ENCODE measurements around the gene ANKRD34C. TPM values are rescaled to one million over a fixed set of nuclear protein-coding genes. Genes with fewer than 3 reads are reported as not detected.
A peak's percentile ranks its signal among the peaks of the same experiment; 100 is the strongest.
"Not testable (repeated sequence)": the region's sequence is repeated elsewhere in the genome, so short reads cannot be mapped to it uniquely, and the experiment has no call there.

ANKRD34C gene
- total RNA-seq, 1 experiment from 2014 or later = not detected

DNA sequence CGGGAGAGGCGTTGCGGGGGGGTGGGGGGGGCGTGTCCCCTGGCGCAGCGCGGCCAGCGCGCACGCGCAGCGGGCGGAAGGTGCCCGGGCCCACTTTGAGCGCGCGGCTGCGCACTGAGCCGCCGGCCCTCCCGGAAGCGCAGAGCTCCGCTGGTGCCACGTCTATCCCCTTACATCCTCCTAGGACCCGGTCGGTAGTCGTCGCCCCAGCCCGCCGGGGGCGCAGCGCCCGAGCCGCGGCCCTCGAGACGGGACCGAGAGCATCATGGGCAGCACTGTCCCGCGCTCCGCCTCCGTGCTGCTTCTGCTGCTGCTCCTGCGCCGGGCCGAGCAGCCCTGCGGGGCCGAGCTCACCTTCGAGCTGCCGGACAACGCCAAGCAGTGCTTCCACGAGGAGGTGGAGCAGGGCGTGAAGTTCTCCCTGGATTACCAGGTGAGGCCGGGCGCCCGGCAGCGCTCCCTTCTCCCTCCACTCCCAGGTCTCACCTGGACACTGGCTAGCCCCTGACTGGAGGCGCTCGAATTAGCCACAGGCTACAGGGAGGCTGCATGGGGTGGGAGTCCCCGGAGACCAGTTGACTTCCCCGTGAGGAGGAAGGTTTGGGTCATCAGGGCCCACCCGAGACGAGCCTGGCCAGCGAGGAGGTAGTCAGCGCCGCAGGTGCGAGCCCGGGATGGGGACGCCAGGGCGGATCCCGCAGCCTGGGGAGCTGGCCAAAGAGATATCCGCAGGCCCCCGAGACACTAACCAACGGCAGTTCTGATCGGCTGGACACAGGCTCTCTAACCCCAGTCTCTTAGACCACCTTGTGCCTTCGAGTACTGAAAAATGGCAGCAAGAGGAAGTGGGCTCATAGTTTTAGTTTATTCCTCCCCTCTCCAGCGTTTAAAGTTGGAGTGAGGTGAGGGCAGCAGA is 28.7 kb downstream of the ANKRD34C start, which contains the start of gene TMED3:
Gene TMED3, plus strand, starts transcription at position 128 of the 916 bp plus-strand sequence. Its CDS starts 138 bp downstream, at position 266.
- DNase-seq (ENCODE audit: extremely low read depth, low read depth) = peak; percentile 73

DNA sequence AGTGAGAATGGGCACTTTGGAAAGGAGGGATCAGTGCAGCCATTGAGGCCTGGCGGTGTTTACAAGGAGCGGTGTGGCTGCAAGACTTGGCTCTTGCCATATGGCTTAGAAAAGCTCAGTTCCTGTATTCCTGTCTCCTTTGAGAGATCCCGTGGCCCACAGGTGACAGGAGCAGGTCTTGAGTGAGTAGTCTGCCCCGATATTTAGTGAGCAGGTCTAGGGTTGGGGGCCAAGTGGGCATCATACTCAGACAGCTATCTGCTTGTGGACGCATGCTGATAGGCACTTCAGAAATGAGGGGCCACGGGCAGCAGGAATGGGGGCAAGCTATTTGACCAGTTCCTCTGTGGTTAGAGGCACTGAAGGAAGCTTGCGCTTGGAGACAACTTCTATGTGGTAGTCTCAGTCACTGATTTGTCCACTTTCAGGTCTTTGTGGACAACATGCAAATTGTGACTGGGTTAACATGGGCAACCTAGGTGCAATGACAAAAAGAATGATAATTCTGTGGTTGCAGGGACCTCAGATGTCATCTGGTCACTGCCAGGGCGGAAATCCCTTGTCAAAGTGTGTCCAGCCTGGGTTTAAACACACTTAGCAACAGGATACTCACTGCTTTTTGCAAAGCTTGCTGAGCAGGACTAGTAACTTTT is 29.5 kb downstream of the ANKRD34C start:
- no peak for DNase-seq (ENCODE audit: extremely low read depth, low read depth)

DNA sequence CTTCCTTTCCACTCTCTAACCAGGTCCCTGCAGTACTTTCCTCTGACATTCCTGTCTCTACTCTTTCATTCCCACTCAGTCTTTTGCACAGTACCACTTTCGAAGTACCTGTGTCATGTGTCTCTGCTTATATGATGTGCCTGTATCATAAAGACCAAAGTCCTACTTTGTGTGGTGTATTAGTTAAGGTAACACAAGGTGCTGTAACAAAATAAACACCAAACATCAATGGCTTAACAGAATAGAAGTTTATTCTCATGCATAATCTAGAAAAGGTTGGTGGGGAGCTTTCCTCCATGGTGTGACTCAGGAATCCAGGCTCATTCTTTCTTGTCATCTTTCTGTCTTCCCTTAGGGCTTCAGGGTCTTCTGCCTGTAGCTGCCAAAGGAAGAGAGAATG is 31.7 kb downstream of the ANKRD34C start:
- DNase-seq (ENCODE audit: extremely low read depth, low read depth) = no peak

DNA sequence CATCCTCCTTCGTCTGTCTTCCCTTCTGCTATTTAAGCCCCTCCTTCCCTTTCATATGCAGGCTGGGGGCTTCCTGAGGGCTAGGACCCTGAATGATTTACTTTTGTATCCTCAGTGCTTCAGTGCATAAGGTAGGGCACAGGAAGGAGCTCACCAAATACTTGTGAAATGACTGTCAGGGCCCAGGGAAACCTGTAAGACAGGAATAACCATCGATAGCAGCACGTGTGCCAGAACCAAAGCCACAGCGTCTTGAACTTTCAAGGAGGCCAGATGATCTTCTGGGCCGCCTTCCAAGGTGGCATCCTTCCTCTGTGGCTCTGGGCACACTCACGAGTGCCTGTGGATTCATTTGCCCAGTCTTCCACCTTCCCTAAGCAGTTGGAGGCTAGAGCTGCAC is 32.3 kb downstream of the ANKRD34C start:
- no peak for DNase-seq (ENCODE audit: extremely low read depth, low read depth)

DNA sequence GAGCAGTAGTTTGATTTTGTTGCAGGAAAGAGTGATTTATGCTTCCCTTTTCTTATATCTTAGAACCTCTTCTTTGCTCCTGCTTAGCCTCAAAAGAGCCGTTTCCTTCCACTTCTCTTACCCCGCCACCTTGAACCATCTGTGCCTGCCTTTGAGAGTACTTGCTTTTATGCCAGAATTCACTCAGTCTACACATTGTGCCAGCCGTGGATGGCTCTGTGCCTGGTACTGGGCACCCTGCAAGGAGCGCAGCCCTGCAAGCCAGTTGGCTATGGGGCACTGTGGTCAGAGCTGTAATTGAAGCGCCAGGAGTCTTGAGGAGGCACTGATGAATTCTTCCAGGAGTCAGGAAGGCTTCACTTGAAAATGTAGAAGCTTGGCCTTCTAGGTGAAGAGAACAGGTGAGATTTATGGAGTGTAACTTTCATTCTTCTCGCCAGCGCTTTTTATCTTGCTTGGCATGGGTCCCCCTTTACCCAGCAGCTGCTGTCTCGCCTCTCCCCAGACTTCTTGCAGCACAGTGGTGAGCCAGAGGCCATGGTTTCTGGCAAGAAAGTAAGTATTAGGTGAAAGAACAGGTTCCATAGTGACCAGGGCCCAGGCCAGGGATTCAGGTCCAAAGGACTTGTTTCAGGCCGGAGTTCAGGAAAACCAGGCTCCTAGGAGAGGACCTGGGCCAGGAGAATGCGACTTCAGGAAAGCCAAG is 33.3 kb downstream of the ANKRD34C start:
- DNase-seq (ENCODE audit: extremely low read depth, low read depth) = no peak

DNA sequence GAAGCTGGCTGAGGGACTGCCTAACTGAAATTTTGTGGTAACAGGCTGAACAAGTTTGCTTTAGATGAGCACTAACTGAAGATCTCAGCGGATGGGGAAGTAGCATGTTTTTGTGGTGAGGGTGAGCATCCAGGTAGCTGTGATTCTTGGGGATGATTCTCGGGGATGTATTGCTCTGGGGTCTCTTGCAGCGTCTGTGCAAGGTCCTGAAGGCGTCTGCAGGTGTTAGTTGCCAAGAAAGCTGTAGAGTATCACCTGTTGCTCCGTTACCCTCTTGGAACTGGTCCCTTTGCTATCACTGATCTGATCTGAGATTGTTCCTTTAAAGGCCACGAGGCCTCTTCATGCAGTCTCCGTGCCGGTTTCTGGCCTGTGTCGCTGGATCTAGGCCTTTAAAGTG is 34.3 kb downstream of the ANKRD34C start:
- DNase-seq (ENCODE audit: extremely low read depth, low read depth) = no peak

DNA sequence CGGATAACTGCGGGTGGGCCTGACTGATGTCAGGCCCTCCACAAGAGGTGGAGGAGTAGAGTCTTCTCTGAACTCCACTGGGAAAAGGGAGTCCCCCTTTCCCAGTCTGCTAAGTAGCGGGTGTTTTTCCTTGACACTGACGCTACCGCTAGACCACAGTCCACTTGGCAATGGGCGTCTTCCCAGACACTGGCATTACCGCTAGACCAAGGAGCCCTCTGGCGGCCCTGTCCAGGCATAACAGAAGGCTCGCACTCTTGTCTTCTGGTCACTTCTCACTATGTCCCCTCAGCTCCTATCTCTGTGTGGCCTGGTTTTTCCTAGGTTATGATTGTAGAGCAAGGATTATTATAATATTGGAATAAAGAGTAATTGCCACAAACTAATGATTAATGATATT is 37.5 kb downstream of the ANKRD34C start:
- not testable (repeated sequence) for DNase-seq (ENCODE audit: extremely low read depth, low read depth)

DNA sequence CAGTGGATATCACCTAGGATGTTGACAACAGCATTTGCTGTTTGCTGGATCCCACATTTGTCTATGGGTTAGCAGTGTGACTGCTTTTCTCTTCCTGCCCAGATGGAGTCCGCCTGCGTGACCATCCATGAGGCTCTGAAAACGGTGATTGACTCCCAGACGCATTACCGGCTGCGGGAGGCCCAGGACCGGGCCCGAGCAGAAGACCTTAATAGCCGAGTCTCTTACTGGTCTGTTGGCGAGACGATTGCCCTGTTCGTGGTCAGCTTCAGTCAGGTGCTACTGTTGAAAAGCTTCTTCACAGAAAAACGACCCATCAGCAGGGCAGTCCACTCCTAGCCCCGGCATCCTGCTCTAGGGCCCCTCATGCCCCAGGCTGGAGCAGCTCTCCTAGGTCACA is 39.4 kb downstream of the ANKRD34C start:
- no peak for DNase-seq (ENCODE audit: extremely low read depth, low read depth)

DNA sequence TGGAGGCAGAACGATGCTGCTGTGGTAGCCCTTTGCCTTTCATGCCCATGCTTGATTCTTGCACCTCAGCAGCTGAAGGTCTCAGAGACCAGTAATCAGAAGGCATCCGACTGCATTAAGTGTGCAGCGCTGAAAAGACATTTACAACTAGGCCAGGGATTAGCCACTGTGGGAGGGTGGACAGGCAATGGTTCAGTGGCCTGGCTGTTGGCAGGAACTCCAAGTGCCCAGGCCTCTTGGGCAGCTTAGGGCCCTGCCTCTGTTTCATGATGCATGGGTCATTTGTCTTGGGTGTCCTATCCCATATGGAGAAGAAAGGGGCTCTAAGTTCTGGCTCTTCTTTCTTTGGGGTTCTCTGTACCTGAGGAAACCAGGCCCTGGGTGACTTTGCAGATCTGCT is 39.8 kb downstream of the ANKRD34C start:
- DNase-seq (ENCODE audit: extremely low read depth, low read depth) = no peak

DNA sequence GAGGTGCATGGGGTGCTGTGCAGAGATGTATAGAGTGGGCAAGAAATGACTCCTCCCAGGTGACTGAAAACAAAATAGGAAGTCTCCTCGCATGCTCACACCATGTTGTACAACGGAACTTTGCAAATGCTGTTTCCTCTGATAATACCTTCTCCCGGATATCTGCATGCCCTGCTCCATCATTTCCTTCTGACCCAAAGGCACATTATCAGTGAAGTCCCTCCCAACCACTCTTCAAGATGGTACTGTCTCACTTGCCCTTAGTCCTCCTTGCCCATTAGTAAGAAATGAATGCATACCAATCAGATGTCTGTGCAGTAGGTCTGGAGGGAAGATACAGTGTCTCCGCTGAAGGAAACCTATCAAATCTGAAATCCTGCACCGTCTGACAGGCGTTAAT is 40.4 kb downstream of the ANKRD34C start:
- DNase-seq (ENCODE audit: extremely low read depth, low read depth) = no peak

DNA sequence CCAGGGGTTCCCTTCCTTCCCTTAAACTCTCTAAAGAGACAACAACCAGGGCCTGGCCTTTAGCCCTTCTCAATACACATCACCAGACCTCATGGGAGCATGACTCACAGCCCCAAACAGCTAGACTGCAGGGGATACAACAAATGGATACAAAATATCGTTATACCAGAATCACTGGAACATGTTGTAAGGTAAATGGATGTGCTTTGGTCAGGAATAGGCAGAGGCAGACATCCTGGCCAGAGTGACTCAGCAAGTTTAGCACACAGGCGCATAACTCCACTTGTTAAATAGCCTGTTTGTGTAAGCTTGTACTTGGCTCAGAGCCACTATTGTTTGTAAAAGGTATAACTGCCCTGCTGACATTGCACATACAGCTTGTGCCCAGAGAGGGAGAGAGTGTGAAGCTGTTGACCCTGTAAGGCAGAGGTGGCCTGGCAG is 46.7 kb downstream of the ANKRD34C start:
- peak; percentile 21 for DNase-seq (ENCODE audit: extremely low read depth, low read depth)

Other genes starting within 250 kb of the ANKRD34C start
- gene RASGRF1, start 191.9 kb upstream of the ANKRD34C start, total RNA-seq (2014; rRNA removed; shearing (Covaris generic)) = not detected in 2 replicates
- gene TMED3, start 28.4 kb downstream of the ANKRD34C start, total RNA-seq (2014; rRNA removed; shearing (Covaris generic)) = 150 and 174 TPM in 2 replicates
- 0.61 and 0.84 TPM in 2 replicates for gene MINAR1, start 149.6 kb downstream of the ANKRD34C start, total RNA-seq (2014; rRNA removed; shearing (Covaris generic))

Measured in NCI-H460 (cell line).